Activated CD4-positive, alpha-beta T cell treated with anti-CD3 and anti-CD28 coated beads, Interleukin-2, amount 10 ng/mL, durations not matched to agents 24 days and 14 days (primary cell): ENCODE measurements around the gene TFPI2. TPM values are rescaled to one million over a fixed set of nuclear protein-coding genes. Genes with fewer than 3 reads are reported as not detected.

ENCODE experiments used
- DNase-seq: peaks from one replicate; pipeline ENCODE4 v3.0.0; 2022
- H3K27ac Mint-ChIP-seq: one replicate; pipeline ENCODE4 v1.8.0; 2022; ENCODE audit warnings: mild to moderate bottlenecking, mixed read lengths
- H3K27me3 Mint-ChIP-seq: one replicate; pipeline ENCODE4 v1.8.0; 2022; ENCODE audit warnings: mixed read lengths
- H3K36me3 Mint-ChIP-seq: one replicate; pipeline ENCODE4 v1.8.0; 2022; ENCODE audit warnings: low read depth, mild to moderate bottlenecking, mixed read lengths
- H3K4me1 Mint-ChIP-seq: one replicate; pipeline ENCODE4 v1.8.0; 2021; ENCODE audit warnings: mixed read lengths
- H3K4me3 Mint-ChIP-seq: one replicate; pipeline ENCODE4 v1.8.0; 2022; ENCODE audit warnings: mild to moderate bottlenecking, moderate library complexity, mixed read lengths
- H3K9me3 Mint-ChIP-seq: one replicate; pipeline ENCODE4 v1.8.0; 2021; ENCODE audit warnings: mixed read lengths
- intact Hi-C: fragments of 100-400 bp; cut with micrococcal nuclease; formaldehyde crosslinking; loops from one replicate; pipeline ENCODE4 v1.15.1; 2023
- total RNA-seq: library from RNA; stranded (reverse); gene quantifications from 2 replicates; pipeline ENCODE4 v1.2.3, GENCODE V29; 2022

Gene TFPI2
- total RNA-seq, 1 donor from 2014 or later, result not detected

- no peak for DNase-seq
- Mint-ChIP-seq H3K36me3 (no peaks in the 10 kb centered on the region), H3K4me1 (peaks cover 2% of the 10 kb centered on the region), H3K27ac (no peak overlapping the region), H3K27me3 (no peaks in the 10 kb centered on the region), H3K9me3 (no peaks in the 10 kb centered on the region), H3K4me3 (no peak overlapping the region)
- intact Hi-C loops, result no loop called here
Measured at GRCh38 chr7:93858857-93859256, 31.7 kb downstream of the TFPI2 start.

DNA sequence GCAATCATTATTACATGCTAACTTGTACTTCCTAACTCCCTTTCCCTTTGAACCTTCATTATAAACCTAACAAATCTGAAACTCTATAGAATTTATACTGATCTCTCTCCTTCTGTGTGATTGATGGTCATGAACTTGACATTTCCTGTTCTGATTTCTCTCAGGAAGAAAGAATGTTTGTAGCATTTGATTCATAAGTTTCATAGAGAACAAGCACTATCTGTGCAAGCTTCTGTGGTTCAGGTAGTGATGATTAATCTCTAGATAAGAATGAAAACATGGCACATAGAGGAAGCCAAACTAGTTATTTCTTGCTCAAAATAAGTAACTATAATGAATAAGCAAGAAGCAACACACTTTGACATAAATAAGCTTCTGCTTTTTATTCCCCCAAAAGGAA lies 34.2 kb downstream of the TFPI2 start:
- Mint-ChIP-seq H3K4me3 (no peak overlapping the region), H3K4me1 (peaks cover 2% of the 10 kb centered on the region), H3K27ac (no peak overlapping the region), H3K9me3 (no peaks in the 10 kb centered on the region), H3K36me3 (no peaks in the 10 kb centered on the region), H3K27me3 (no peaks in the 10 kb centered on the region)
- DNase-seq, result no peak
- intact Hi-C loops, result no loop called here

DNA sequence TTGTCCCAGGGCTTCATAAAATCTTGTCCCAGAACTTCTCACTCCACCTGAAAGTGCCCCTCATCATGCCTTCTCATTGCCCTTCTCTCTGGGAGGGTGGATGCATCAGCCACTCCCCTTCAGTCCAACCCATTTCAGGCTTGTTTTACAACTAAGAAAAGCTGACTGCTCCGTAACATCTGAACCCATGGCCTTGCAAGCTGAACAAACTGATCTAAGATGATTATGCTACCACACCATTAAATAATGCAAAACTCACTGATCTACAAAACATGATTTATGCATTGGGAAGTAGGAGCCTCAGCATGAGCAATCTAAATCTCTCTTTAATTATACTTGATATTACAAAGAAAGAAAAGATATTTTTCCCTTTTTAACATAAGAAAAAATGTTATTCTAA lies 34.8 kb downstream of the TFPI2 start:
- Mint-ChIP-seq H3K9me3 (no peaks in the 10 kb centered on the region), H3K27me3 (no peaks in the 10 kb centered on the region), H3K4me1 (peaks cover 2% of the 10 kb centered on the region), H3K4me3 (no peak overlapping the region), H3K27ac (no peak overlapping the region), H3K36me3 (no peaks in the 10 kb centered on the region)
- DNase-seq, result no peak
- intact Hi-C loops, result no loop called here

GRCh38 chr7:93854480-93854879 lies 36.1 kb downstream of the TFPI2 start:
- intact Hi-C loops, result no loop called here
- H3K9me3 Mint-ChIP-seq, result no peaks in the 10 kb centered on the region
- DNase-seq, result no peak
- no peak overlapping the region for H3K4me3 Mint-ChIP-seq
- H3K27me3 Mint-ChIP-seq, result no peaks in the 10 kb centered on the region
- peaks cover 2% of the 10 kb centered on the region for H3K4me1 Mint-ChIP-seq
- no peak overlapping the region for H3K27ac Mint-ChIP-seq
- H3K36me3 Mint-ChIP-seq, result no peaks in the 10 kb centered on the region

- Mint-ChIP-seq H3K4me3 (no peak overlapping the region), H3K36me3 (no peaks in the 10 kb centered on the region), H3K4me1 (peaks cover 2% of the 10 kb centered on the region), H3K27me3 (no peaks in the 10 kb centered on the region), H3K27ac (no peak overlapping the region), H3K9me3 (no peaks in the 10 kb centered on the region)
- intact Hi-C loops, result no loop called here
- DNase-seq, result no peak
Measured at GRCh38 chr7:93851536-93851935, 39.0 kb downstream of the TFPI2 start.

DNA sequence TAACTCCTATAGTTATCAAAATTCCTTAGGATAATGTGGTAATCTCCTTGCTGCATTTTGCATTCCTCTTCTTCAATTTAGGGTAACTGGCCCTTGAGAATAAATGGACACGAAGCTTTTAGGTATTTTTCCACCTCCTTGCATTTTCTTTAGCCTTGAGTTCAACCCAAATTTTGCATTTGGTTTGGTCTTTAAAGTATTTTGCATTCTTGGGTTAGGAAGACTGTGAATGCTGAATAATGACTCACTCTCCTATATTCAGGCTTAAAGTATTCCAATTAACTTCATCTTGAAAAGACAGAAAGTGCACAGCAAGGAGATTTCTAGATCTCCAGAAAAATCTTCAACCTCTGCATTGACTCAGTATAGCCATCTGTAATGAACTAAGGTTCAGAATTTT lies 47.3 kb downstream of the TFPI2 start:
- intact Hi-C loops, result no loop called here
- no peaks in the 10 kb centered on the region for H3K9me3 Mint-ChIP-seq
- H3K4me3 Mint-ChIP-seq, result no peak overlapping the region
- DNase-seq, result no peak
- H3K27me3 Mint-ChIP-seq, result no peaks in the 10 kb centered on the region
- H3K4me1 Mint-ChIP-seq, result no peaks in the 10 kb centered on the region
- H3K27ac Mint-ChIP-seq, result no peak overlapping the region
- H3K36me3 Mint-ChIP-seq, result no peaks in the 10 kb centered on the region

DNA sequence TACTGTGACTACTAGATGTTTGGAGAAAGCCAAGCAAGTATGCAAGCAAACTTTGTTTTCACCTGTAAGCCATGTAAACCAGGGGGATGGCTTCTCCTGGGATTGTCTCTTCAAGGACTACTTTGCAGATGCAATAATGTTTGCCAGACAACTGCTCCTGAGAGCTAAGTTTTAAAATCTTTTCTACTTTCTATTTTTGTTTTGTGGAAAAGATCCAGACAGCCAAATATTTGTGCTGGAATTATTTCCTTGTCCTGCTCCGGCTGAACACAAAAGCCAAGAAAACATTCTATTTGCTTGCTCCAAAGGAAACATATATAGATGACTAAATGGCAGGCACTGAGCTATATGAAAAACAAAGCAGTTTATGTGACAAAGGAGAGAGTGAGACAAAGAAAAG lies 51.6 kb downstream of the TFPI2 start:
- intact Hi-C loops, result no loop called here
- Mint-ChIP-seq H3K9me3 (no peaks in the 10 kb centered on the region), H3K4me1 (no peaks in the 10 kb centered on the region), H3K36me3 (no peaks in the 10 kb centered on the region), H3K4me3 (no peak overlapping the region), H3K27ac (no peak overlapping the region), H3K27me3 (no peaks in the 10 kb centered on the region)
- no peak for DNase-seq

GRCh38 chr7:93837245-93837644 lies 53.3 kb downstream of the TFPI2 start:
- Mint-ChIP-seq H3K9me3 (no peaks in the 10 kb centered on the region), H3K36me3 (no peaks in the 10 kb centered on the region), H3K27ac (no peak overlapping the region), H3K4me1 (no peaks in the 10 kb centered on the region), H3K4me3 (no peak overlapping the region), H3K27me3 (no peaks in the 10 kb centered on the region)
- DNase-seq, result no peak
- intact Hi-C loops, result no loop called here

DNA sequence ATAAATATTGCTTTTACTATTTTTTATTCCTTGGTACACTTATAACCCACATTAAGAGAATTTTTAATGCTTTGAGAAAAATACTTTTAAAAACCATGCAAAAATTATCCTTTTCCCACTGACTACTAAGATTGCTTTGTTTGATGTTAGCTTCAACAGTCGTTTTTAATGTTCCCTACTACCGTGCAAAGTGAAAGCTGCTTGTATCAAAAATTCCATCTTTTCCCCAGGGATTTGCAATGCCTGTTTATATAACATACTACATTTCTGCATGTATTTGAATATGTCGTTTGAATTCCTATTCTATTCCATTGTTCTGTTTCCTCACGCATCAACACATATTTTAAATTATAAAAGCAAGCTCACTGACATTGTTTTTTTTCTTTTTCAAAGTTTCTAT lies 54.4 kb downstream of the TFPI2 start:
- no peak overlapping the region for H3K4me3 Mint-ChIP-seq
- no peaks in the 10 kb centered on the region for H3K36me3 Mint-ChIP-seq
- DNase-seq, result no peak
- intact Hi-C loops, result no loop called here
- H3K9me3 Mint-ChIP-seq, result no peaks in the 10 kb centered on the region
- H3K4me1 Mint-ChIP-seq, result no peaks in the 10 kb centered on the region
- no peaks in the 10 kb centered on the region for H3K27me3 Mint-ChIP-seq
- H3K27ac Mint-ChIP-seq, result no peak overlapping the region

DNA sequence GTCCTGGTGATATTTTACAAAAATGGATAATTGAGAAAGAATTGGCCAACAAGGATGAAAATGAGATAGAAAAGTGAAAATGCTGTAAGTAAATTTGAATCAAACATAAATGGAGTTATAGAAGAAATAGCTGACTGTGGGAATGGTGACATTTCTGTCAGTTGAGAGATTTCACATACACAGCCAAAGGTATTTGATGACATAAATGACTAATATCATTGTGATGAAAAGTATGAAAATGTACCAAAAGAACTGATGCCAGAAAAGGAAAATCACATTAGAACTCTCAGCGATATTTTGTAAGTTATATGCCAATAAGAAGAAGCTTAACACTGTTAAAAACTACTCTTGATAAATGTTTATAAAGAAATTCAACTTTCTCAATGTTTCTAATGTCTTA lies 54.9 kb downstream of the TFPI2 start:
- Mint-ChIP-seq H3K27me3 (no peaks in the 10 kb centered on the region), H3K9me3 (no peaks in the 10 kb centered on the region), H3K4me3 (no peak overlapping the region), H3K36me3 (no peaks in the 10 kb centered on the region), H3K27ac (no peak overlapping the region), H3K4me1 (no peaks in the 10 kb centered on the region)
- intact Hi-C loops, result no loop called here
- DNase-seq, result no peak

Other genes with a start within 250 kb of the TFPI2 start
- not detected in 2 replicates for gene GNGT1, start 15.8 kb upstream of the TFPI2 start, total RNA-seq
- not detected in 2 replicates for gene GNG11, start 31.0 kb upstream of the TFPI2 start, total RNA-seq
- 19.1 and 20.0 TPM in 2 replicates for gene BET1, start 113.6 kb upstream of the TFPI2 start, total RNA-seq